H1 (cell line): ENCODE results near the gene OBP2B. TPM values are rescaled to one million over a fixed set of nuclear protein-coding genes. Genes with fewer than 3 reads are reported as not detected.
"Not testable (repeated sequence)": the region's sequence is repeated elsewhere in the genome, so short reads cannot be mapped to it uniquely, and the experiment has no call there.

Source experiments
- CTCF ChIA-PET: fragments of 300-600 bp; sonication (Branson Sonifier 250); formaldehyde crosslinking; loops from one replicate; lab custom pipeline; 2021; ENCODE audit not compliant: partially characterized antibody; lab: Charles Lee
- POLR2A ChIA-PET: fragments of 300-600 bp; sonication (Branson Sonifier 250); formaldehyde crosslinking; loops from one replicate; lab custom pipeline; 2021; ENCODE audit warnings: inconsistent platforms; ENCODE audit not compliant: partially characterized antibody; lab: Charles Lee
- DNase-seq, 2 experiments: peaks; one replicate each; pipeline versions ENCODE4 v3.0.0 to v3.0.0-alpha.2; 2010 to 2022; ENCODE audit warnings: low spot score in 2 of 2, low read depth in 1 of 2, mixed read lengths in 1 of 2
- FAIRE-seq: peaks from 2 replicates; lab custom pipeline; 2011; peaks lifted over from hg19 to GRCh38; lab: Jason Lieb, UNC
- H2AFZ ChIP-seq: 2 replicates; pipeline ENCODE4 v1.8.1; 2012; ENCODE audit warnings: low read length, inconsistent platforms
- H2AK5ac ChIP-seq: 2 replicates; pipeline ENCODE4 v1.6.1; 2013; ENCODE audit warnings: low read depth, low read length
- H2BK120ac ChIP-seq: replicated peaks from 2 replicates; pipeline ENCODE3; 2013; ENCODE audit warnings: low read depth, low read length, inconsistent platforms
- H2BK12ac ChIP-seq: 2 replicates; pipeline ENCODE4 v1.6.1; 2013; ENCODE audit warnings: low read depth, low read length
- H2BK15ac ChIP-seq: 2 replicates; pipeline ENCODE4 v1.6.1; 2013; ENCODE audit warnings: low read length
- H2BK20ac ChIP-seq: 2 replicates; pipeline ENCODE4 v1.6.1; 2013; ENCODE audit warnings: low read length
- H2BK5ac ChIP-seq: 2 replicates; pipeline ENCODE4 v1.6.1; 2013; ENCODE audit warnings: low read depth, low read length
- H3K14ac ChIP-seq: 2 replicates; pipeline ENCODE4 v1.6.1; 2013; ENCODE audit warnings: inconsistent platforms; ENCODE audit not compliant: insufficient read length
- H3K18ac ChIP-seq: 2 replicates; pipeline ENCODE4 v1.6.1; 2013; ENCODE audit warnings: low read length; ENCODE audit errors: extremely low read depth
- H3K23ac ChIP-seq: 2 replicates; pipeline ENCODE4 v1.6.1; 2013; ENCODE audit warnings: inconsistent platforms; ENCODE audit not compliant: insufficient read length
- H3K23me2 ChIP-seq: 2 replicates; pipeline ENCODE4 v1.6.1; 2013; ENCODE audit warnings: low read depth, low read length
- H3K27ac ChIP-seq: 2 replicates; pipeline ENCODE4 v1.6.1; 2011; ENCODE audit warnings: low read depth, low read length, inconsistent platforms
- H3K27me3 ChIP-seq, 4 experiments: replicated peaks in 1 of 4; 1 replicate in 1 of 4; 2 replicates in 3 of 4; pipeline versions ENCODE4 v1.6.1 to v1.8.1; 2011 to 2013; ENCODE audit warnings: low read length in 3 of 4, mild to moderate bottlenecking in 3 of 4, inconsistent platforms in 2 of 4, mixed read lengths in 2 of 4, moderate library complexity in 1 of 4; ENCODE audit not compliant: control insufficient read depth in 3 of 4, insufficient read depth in 3 of 4; ENCODE audit errors: extremely low read depth in 1 of 4
- H3K36me3 ChIP-seq, 4 experiments: 2 replicates each; pipeline versions ENCODE4 v1.6.1 to v1.8.1; 2011 to 2013; ENCODE audit warnings: mild to moderate bottlenecking in 4 of 4, low read length in 3 of 4, moderate library complexity in 2 of 4, control low read depth in 1 of 4, inconsistent platforms in 1 of 4; ENCODE audit not compliant: insufficient read depth in 4 of 4, control insufficient read depth in 2 of 4
- H3K4ac ChIP-seq: replicated peaks from 2 replicates; pipeline ENCODE3; 2013; ENCODE audit warnings: low read length, low read depth, mixed read lengths, inconsistent platforms; ENCODE audit not compliant: insufficient read length
- H3K4me1 ChIP-seq, 4 experiments: replicated peaks in 1 of 4; 1 replicate in 1 of 4; 2 replicates in 3 of 4; pipeline versions ENCODE4 v1.6.1 to v1.8.1; 2011 to 2013; ENCODE audit warnings: low read length in 3 of 4, inconsistent platforms in 2 of 4, mixed read lengths in 1 of 4; ENCODE audit not compliant: insufficient read depth in 4 of 4, control insufficient read depth in 3 of 4
- H3K4me2 ChIP-seq, 2 experiments: 2 replicates each; pipeline versions ENCODE4 v1.6.1 to v1.8.1; 2011 to 2013; ENCODE audit warnings: low read depth in 2 of 2, low read length in 2 of 2, control low read depth in 1 of 2, inconsistent platforms in 1 of 2, mild to moderate bottlenecking in 1 of 2; ENCODE audit not compliant: insufficient read depth in 1 of 2
- H3K4me3 ChIP-seq, 4 experiments: fragments of 200-600, 300-600 bp in 1 of 4; sonication (generic), shearing (Covaris generic), sonication (Bioruptor Twin) in 1 of 4; 2 replicates each; pipeline versions ENCODE4 v1.5.1 to v1.8.1; 2011 to 2016; ENCODE audit warnings: low read length in 4 of 4, low read depth in 3 of 4, control low read depth in 2 of 4, inconsistent platforms in 2 of 4, mild to moderate bottlenecking in 2 of 4, mixed read lengths in 1 of 4, moderate library complexity in 1 of 4; ENCODE audit not compliant: insufficient read depth in 2 of 4; ENCODE audit errors: extremely low read depth in 1 of 4
- H3K56ac ChIP-seq: replicated peaks from 2 replicates; pipeline ENCODE3; 2013; ENCODE audit warnings: low read depth, mild to moderate bottlenecking, mixed read lengths, low read length, inconsistent platforms; ENCODE audit not compliant: insufficient read length
- H3K79me1 ChIP-seq: 2 replicates; pipeline ENCODE4 v1.6.1; 2013; ENCODE audit warnings: low read depth, low read length, control low read depth
- H3K79me2 ChIP-seq, 2 experiments: 2 replicates each; pipeline versions ENCODE4 v1.6.1 to v1.8.1; 2012 to 2013; ENCODE audit warnings: low read length in 2 of 2, mild to moderate bottlenecking in 2 of 2, inconsistent platforms in 1 of 2; ENCODE audit not compliant: insufficient read depth in 2 of 2, control insufficient read depth in 1 of 2
- H3K9ac ChIP-seq, 4 experiments: replicated peaks in 1 of 4; 1 replicate in 1 of 4; 2 replicates in 3 of 4; pipeline versions ENCODE4 v1.6.1 to v1.8.1; 2011 to 2013; ENCODE audit warnings: low read depth in 3 of 4, low read length in 3 of 4, control low read depth in 2 of 4, mild to moderate bottlenecking in 2 of 4, moderate library complexity in 2 of 4, inconsistent platforms in 1 of 4; ENCODE audit errors: extremely low read depth in 1 of 4
- H3K9me3 ChIP-seq, 2 experiments: 2 replicates each; pipeline versions ENCODE4 v1.6.1 to v1.8.1; 2012 to 2013; ENCODE audit warnings: mild to moderate bottlenecking in 2 of 2, moderate library complexity in 2 of 2, control low read depth in 1 of 2, inconsistent platforms in 1 of 2, low read depth in 1 of 2, low read length in 1 of 2, mixed read lengths in 1 of 2; ENCODE audit not compliant: insufficient read depth in 2 of 2
- H4K20me1 ChIP-seq, 2 experiments: replicated peaks in 1 of 2; 2 replicates each; pipeline versions ENCODE3 to v1.8.1; 2011 to 2013; ENCODE audit warnings: inconsistent platforms in 2 of 2, low read length in 2 of 2, mild to moderate bottlenecking in 1 of 2; ENCODE audit not compliant: insufficient read depth in 2 of 2, control insufficient read depth in 1 of 2
- H4K5ac ChIP-seq: 2 replicates; pipeline ENCODE4 v1.6.1; 2013; ENCODE audit warnings: low read length, low read depth, mixed read lengths, inconsistent platforms; ENCODE audit not compliant: insufficient read length
- H4K8ac ChIP-seq: 2 replicates; pipeline ENCODE4 v1.8.0; 2013; ENCODE audit warnings: mild to moderate bottlenecking, moderate library complexity, low read length, inconsistent platforms; ENCODE audit not compliant: insufficient read depth; ENCODE audit errors: extremely low read depth
- H4K91ac ChIP-seq: replicated peaks from 2 replicates; pipeline ENCODE3; 2013; ENCODE audit warnings: low read length, mixed read lengths, inconsistent platforms; ENCODE audit not compliant: insufficient read length
- WGBS, 2 experiments: shearing (Covaris generic) in 1 of 2; methylation state at CpG; one replicate each; pipeline versions ENCODE4 v1.1.6 to v1.1.7; 2013 to 2015; ENCODE audit warnings: low lambda C conversion rate in 2 of 2, mixed read lengths in 2 of 2, inconsistent platforms in 1 of 2, low coverage in 1 of 2, missing lambda C conversion rate in 1 of 2; ENCODE audit not compliant: insufficient replicate concordance in 2 of 2, insufficient coverage in 1 of 2, insufficient read length in 1 of 2; ENCODE audit errors: extremely low coverage in 1 of 2, missing lambda C conversion rate in 1 of 2; 5-methylcytosine and 5-hydroxymethylcytosine counted together
- polyA plus RNA-seq, 7 experiments: library from polyadenylated mRNA; depleted of rRNA in 3 of 7; stranded (reverse) in 5 of 7; unstranded in 2 of 7; fragments of >200 nt in 5 of 7; fragments of 200-250 nt in 2 of 7; gene quantifications; 1 replicate in 5 of 7; 2 replicates in 1 of 7; 4 replicates in 1 of 7; pipeline versions ENCODE4 v1.2.1 to v1.2.3, GENCODE V29; 2011 to 2013; ENCODE audit warnings: missing spikeins in 2 of 7, mixed read lengths in 2 of 7
- total RNA-seq: library from RNA; stranded (reverse); fragmentation: NEBNext Ultra II Directional; extraction: Animal tissue kit (Norgen Biotek cat#: 25700); gene quantifications from 2 replicates; pipeline ENCODE4 v1.2.1, GENCODE V29; 2021

Gene OBP2B
- total and polyA plus RNA-seq, 2 of the 8 experiments (the other 6 are each of a cell fraction or from before 2014, with no cell fraction given): not detected

- H3K9ac ChIP-seq, H3K4ac ChIP-seq, H3K23ac ChIP-seq, H2BK5ac ChIP-seq, H4K5ac ChIP-seq, H3K4me2 ChIP-seq, H3K27ac ChIP-seq, H4K8ac ChIP-seq, H3K79me1 ChIP-seq, H3K14ac ChIP-seq, H2AFZ ChIP-seq, FAIRE-seq, H3K18ac ChIP-seq, H3K79me2 ChIP-seq, H3K27me3 ChIP-seq, H4K91ac ChIP-seq, H4K20me1 ChIP-seq, H3K36me3 ChIP-seq, H3K4me3 ChIP-seq, H2AK5ac ChIP-seq, H2BK120ac ChIP-seq, CTCF ChIA-PET, H3K4me1 ChIP-seq, H3K23me2 ChIP-seq, H2BK20ac ChIP-seq, H2BK12ac ChIP-seq, H3K9me3 ChIP-seq, H3K56ac ChIP-seq, H2BK15ac ChIP-seq, POLR2A ChIA-PET: not testable (repeated sequence)
- 92% methylated on average over 6 of the region's 6 CpGs; no CpG with 5 or more reads in 1 of the 2 experiments for WGBS, 2 experiments
- DNase-seq: peak in 1 of 2 experiments; percentile 16
Observed at GRCh38 chr9:133251221-133251620, 42.2 kb upstream of the OBP2B start.
